HepG2 (cell line): Measurements from ENCODE around the gene ATG16L1. TPM values are rescaled to one million over a fixed set of nuclear protein-coding genes. Genes with fewer than 3 reads are reported as not detected.

ENCODE experiments used
- ATAC-seq: fragments of 200-7000 bp; cut with Tn5 transposase; 3 replicates; pipeline ENCODE4 v1.9.1; 2020; ENCODE audit warnings: mild to moderate bottlenecking, moderate library complexity
- BruUV-seq: library from RNA; stranded (reverse); fragments of 400-500 nt; replicated peaks from 2 replicates; lab custom pipeline; 2021; lab: Mats Ljungman, UMichigan
- CTCF ChIA-PET: fragments of 300-600 bp; formaldehyde crosslinking; extraction: SDS; loops from one replicate; lab custom pipeline; 2021; ENCODE audit warnings: low total read pairs, inconsistent platforms, low intra/inter-chr PET ratio; lab: Yijun Ruan, JAX
- POLR2A ChIA-PET: fragments of 350-600 bp; sonication (Branson Sonifier 250); formaldehyde crosslinking; loops from one replicate; lab custom pipeline; 2020; ENCODE audit warnings: antibody characterized with exemption, inconsistent platforms; lab: Yijun Ruan, JAX
- DNase-seq: peaks from one replicate; pipeline ENCODE4 v3.0.0-alpha.2; 2015; ENCODE audit warnings: low spot score
- FAIRE-seq: peaks from 3 replicates; lab custom pipeline; 2011; peaks lifted over from hg19 to GRCh38; lab: Jason Lieb, UNC
- H2AFZ ChIP-seq: one replicate; pipeline ENCODE4 v1.6.1; 2011; ENCODE audit warnings: low read length, inconsistent platforms
- H3K27ac ChIP-seq: fragments of 300-600 bp; 3 replicates; pipeline ENCODE4 v1.8.0; 2011; ENCODE audit warnings: mixed run types, mild to moderate bottlenecking, mixed read lengths, low read length, inconsistent platforms; ENCODE audit not compliant: insufficient read depth; ENCODE audit errors: extremely low read length
- H3K27me3 ChIP-seq, 2 experiments: fragments of 200-600 bp in 1 of 2; 2 replicates in 1 of 2; 3 replicates in 1 of 2; pipeline versions ENCODE4 v1.6.0 to v1.8.0; 2011; ENCODE audit warnings: low read length in 2 of 2, mild to moderate bottlenecking in 2 of 2, moderate library complexity in 2 of 2, inconsistent platforms in 1 of 2; ENCODE audit not compliant: insufficient read depth in 2 of 2, control insufficient read depth in 1 of 2
- H3K36me3 ChIP-seq, 2 experiments: fragments of 200-600 bp in 1 of 2; replicated peaks in 1 of 2; 2 replicates in 1 of 2; 3 replicates in 1 of 2; pipeline versions ENCODE4 v1.5.1 to v1.8.0; 2011; ENCODE audit warnings: low read length in 2 of 2, inconsistent platforms in 1 of 2; ENCODE audit not compliant: insufficient read depth in 2 of 2, control insufficient read depth in 1 of 2
- H3K4me1 ChIP-seq: 2 replicates; pipeline ENCODE4 v1.5.1; 2012; ENCODE audit warnings: low read length, inconsistent platforms; ENCODE audit not compliant: insufficient read depth
- H3K4me2 ChIP-seq: 2 replicates; pipeline ENCODE4 v1.6.0; 2011; ENCODE audit warnings: low read depth, low read length, inconsistent platforms
- H3K4me3 ChIP-seq, 3 experiments: fragments of 200-600 bp in 1 of 3; sonication (generic), shearing (Covaris generic) in 1 of 3; replicated peaks in 1 of 3; 2 replicates each; pipeline ENCODE4 v1.5.1; 2011 to 2016; ENCODE audit warnings: low read length in 3 of 3, inconsistent platforms in 2 of 3, low read depth in 2 of 3, mild to moderate bottlenecking in 2 of 3, control low read depth in 1 of 3, mixed read lengths in 1 of 3; ENCODE audit not compliant: insufficient read depth in 1 of 3
- H3K79me2 ChIP-seq: one replicate; pipeline ENCODE4 v1.6.1; 2011; ENCODE audit warnings: low read length, inconsistent platforms; ENCODE audit not compliant: insufficient read depth
- H3K9ac ChIP-seq: 2 replicates; pipeline ENCODE4 v1.6.0; 2011; ENCODE audit warnings: mild to moderate bottlenecking, low read depth, low read length, inconsistent platforms; ENCODE audit not compliant: insufficient read depth
- H3K9me3 ChIP-seq: 2 replicates; pipeline ENCODE4 v1.5.1; 2012; ENCODE audit warnings: mild to moderate bottlenecking, low read length
- H4K20me1 ChIP-seq: 2 replicates; pipeline ENCODE4 v1.6.0; 2011; ENCODE audit warnings: inconsistent platforms, mild to moderate bottlenecking, low read length, moderate library complexity; ENCODE audit not compliant: insufficient read depth
- AGO1 ChIP-seq: fragments of 200-400 bp; formaldehyde crosslinking; IDR thresholded peaks from 2 replicates; pipeline ENCODE4 v1.6.1; 2017; ENCODE audit warnings: mild to moderate bottlenecking, low read depth, low read length, moderate library complexity; ENCODE audit not compliant: poor library complexity, severe bottlenecking
- MED1 ChIP-seq: sonication (generic); formaldehyde crosslinking; IDR thresholded peaks from 2 replicates; pipeline ENCODE4 v1.4.0; 2020; ENCODE audit warnings: missing genetic modification reagents
- MED8 ChIP-seq: sonication (generic); formaldehyde crosslinking; IDR thresholded peaks from 2 replicates; pipeline ENCODE4 v1.8.1; 2023; ENCODE audit warnings: mild to moderate bottlenecking, missing genetic modification reagents; ENCODE audit not compliant: insufficient replicate concordance
- MXD4 ChIP-seq: IDR thresholded peaks from 2 replicates; pipeline ENCODE4 v1.6.1; 2016; ENCODE audit warnings: mild to moderate bottlenecking, missing biosample characterization, missing genetic modification reagents
- MZF1 ChIP-seq: sonication (generic); formaldehyde crosslinking; IDR thresholded peaks from 2 replicates; pipeline ENCODE4 v1.8.1; 2023; ENCODE audit warnings: mild to moderate bottlenecking, missing genetic modification reagents, borderline replicate concordance
- NFKB2 ChIP-seq: sonication (generic); formaldehyde crosslinking; IDR thresholded peaks from 2 replicates; pipeline ENCODE4 v1.4.0; 2020; ENCODE audit warnings: missing genetic modification reagents, borderline replicate concordance
- NR3C1 ChIP-seq: sonication (generic); formaldehyde crosslinking; IDR thresholded peaks from 2 replicates; pipeline ENCODE4 v1.4.0; 2020; ENCODE audit warnings: missing genetic modification reagents
- PTBP1 ChIP-seq: fragments of 200-400 bp; formaldehyde crosslinking; IDR thresholded peaks from 2 replicates; pipeline ENCODE4 v1.6.1; 2018; ENCODE audit warnings: low read length, low read depth; ENCODE audit not compliant: poor library complexity, severe bottlenecking
- RFXAP ChIP-seq: sonication (generic); formaldehyde crosslinking; IDR thresholded peaks from 2 replicates; pipeline ENCODE4 v1.4.0; 2020; ENCODE audit warnings: missing genetic modification reagents, borderline replicate concordance
- SMC3 ChIP-seq: IDR thresholded peaks from 2 replicates; pipeline ENCODE4 v1.6.1; 2011; ENCODE audit warnings: low read length, improper control_type of control experiment
- THAP7 ChIP-seq: sonication (generic); formaldehyde crosslinking; IDR thresholded peaks from 2 replicates; pipeline ENCODE4 v1.8.1; 2023; ENCODE audit warnings: mild to moderate bottlenecking, missing genetic modification reagents
- ZFAT ChIP-seq: sonication (generic); formaldehyde crosslinking; conservative IDR thresholded peaks from 2 replicates; pipeline ENCODE4 v1.8.1; 2023; ENCODE audit warnings: missing genetic modification reagents, inconsistent platforms
- ZFP36 ChIP-seq: fragments of 150-350 bp; IDR thresholded peaks from 2 replicates; pipeline ENCODE4 v1.6.1; 2018; ENCODE audit warnings: borderline replicate concordance, low read length, low read depth; ENCODE audit not compliant: partially characterized antibody
- WGBS: methylation state at CpG from one replicate; pipeline ENCODE4 v1.1.6; 2017; ENCODE audit warnings: low lambda C conversion rate; 5-methylcytosine and 5-hydroxymethylcytosine counted together
- in situ Hi-C: cut with HindIII; loops from 2 replicates; pipeline ENCODE4 v1.10.0; 2017; ENCODE audit warnings: low pct_unique_long_range_greater_than_20kb; ENCODE audit not compliant: extremely low pct_ligation_motif_present
- intact Hi-C: fragments of 100-400 bp; cut with micrococcal nuclease; formaldehyde crosslinking; loops from one replicate; pipeline ENCODE4 v1.10.0; 2022; ENCODE audit not compliant: unreplicated experiment
- polyA plus RNA-seq, 8 experiments: library from polyadenylated mRNA; depleted of rRNA in 3 of 8; stranded (reverse) in 7 of 8; unstranded in 1 of 8; fragments of >200 nt; fragmentation: Illumina TruSeq in 4 of 8; extraction: Trizol in 4 of 8; gene quantifications; 2 replicates each; pipeline versions ENCODE4 v1.2.1 to v1.2.3, GENCODE V29; 2011 to 2016; ENCODE audit warnings: low read depth in 4 of 8, missing spikeins in 1 of 8, mixed read lengths in 1 of 8; ENCODE audit not compliant: insufficient read depth in 1 of 8
- total RNA-seq, 5 experiments: library from RNA; depleted of rRNA; stranded (reverse); fragments of >200 nt; fragmentation: Illumina TruSeq; extraction: Trizol; gene quantifications; 2 replicates each; pipeline ENCODE4 v1.2.3, GENCODE V29; 2016; ENCODE audit warnings: low read depth in 1 of 5
- TF ChIP-seq, protein P1 (sequence below): sonication (generic); formaldehyde crosslinking; IDR thresholded peaks from 2 replicates; pipeline ENCODE4 v1.8.1; 2023; ENCODE audit warnings: mild to moderate bottlenecking, missing genetic modification reagents, borderline replicate concordance
- TF ChIP-seq, protein P2 (sequence below): IDR thresholded peaks from 2 replicates; pipeline ENCODE4 v1.6.1; 2016; ENCODE audit warnings: low read depth

The ATG16L1 gene
- total and polyA plus RNA-seq, 2 of the 13 experiments (the other 11 are each of a cell fraction or from before 2014, with no cell fraction given), result 26.0 to 51.7 TPM

- H3K9me3 ChIP-seq, result no peaks in the 10 kb centered on the region
- no peaks in the 10 kb centered on the region for H3K36me3 ChIP-seq
- no peak for DNase-seq
- H3K79me2 ChIP-seq, result no peaks in the 10 kb centered on the region
- BruUV-seq, result no TSS peak
- POLR2A ChIA-PET, result no interaction called here
- no peak overlapping the region for H3K27ac ChIP-seq
- no peaks in the 10 kb centered on the region for H4K20me1 ChIP-seq
- ATAC-seq, result no peak
- intact Hi-C loops, result no loop called here
- H3K27me3 ChIP-seq, result peaks cover 0 to 24% of the 10 kb centered on the region in 2 experiments; a peak in 4 of 5 replicates
- CTCF ChIA-PET, result no interaction called here
- H3K4me3 ChIP-seq, result no peak overlapping the region
- TF ChIP-seq ZFAT (no peak), THAP7 (CRISPR knock-in tag) (no peak), MED8 (CRISPR knock-in tag) (no peak), MED1 (no peak), NFKB2 (CRISPR knock-in tag) (no peak), RFXAP (CRISPR knock-in tag) (no peak), AGO1 (no peak), MZF1 (CRISPR knock-in tag) (no peak), PTBP1 (no peak), ZFP36 (no peak), MXD4 (CRISPR knock-in tag) (no peak), SMC3 (no peak), NR3C1 (no peak)
- TF ChIP-seq, protein P1, sequence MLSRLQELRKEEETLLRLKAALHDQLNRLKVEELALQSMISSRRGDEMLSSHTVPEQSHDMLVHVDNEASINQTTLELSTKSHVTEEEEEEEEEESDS (CRISPR knock-in tag), result no peak
- TF ChIP-seq, protein P2, sequence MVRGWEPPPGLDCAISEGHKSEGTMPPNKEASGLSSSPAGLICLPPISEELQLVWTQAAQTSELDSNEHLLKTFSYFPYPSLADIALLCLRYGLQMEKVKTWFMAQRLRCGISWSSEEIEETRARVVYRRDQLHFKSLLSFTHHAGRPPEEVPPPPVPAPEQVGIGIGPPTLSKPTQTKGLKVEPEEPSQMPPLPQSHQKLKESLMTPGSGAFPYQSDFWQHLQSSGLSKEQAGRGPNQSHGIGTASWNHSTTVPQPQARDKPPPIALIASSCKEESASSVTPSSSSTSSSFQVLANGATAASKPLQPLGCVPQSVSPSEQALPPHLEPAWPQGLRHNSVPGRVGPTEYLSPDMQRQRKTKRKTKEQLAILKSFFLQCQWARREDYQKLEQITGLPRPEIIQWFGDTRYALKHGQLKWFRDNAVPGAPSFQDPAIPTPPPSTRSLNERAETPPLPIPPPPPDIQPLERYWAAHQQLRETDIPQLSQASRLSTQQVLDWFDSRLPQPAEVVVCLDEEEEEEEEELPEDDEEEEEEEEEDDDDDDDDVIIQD, result no peak
- no peak overlapping the region for H3K9ac ChIP-seq
- in situ Hi-C loops, result no loop called here
- no peak overlapping the region for H2AFZ ChIP-seq
- H3K4me1 ChIP-seq, result peaks cover 9% of the 10 kb centered on the region
- WGBS, result 45% methylated on average over 10 of the region's 10 CpGs
- FAIRE-seq, result no peak
- no peak overlapping the region for H3K4me2 ChIP-seq
Observed at GRCh38 chr2:233325814-233326213, 74.3 kb downstream of the ATG16L1 start.
